Stimulated activated CD4-positive, alpha-beta T cell treated with anti-CD3 and anti-CD28 coated beads, Interleukin-2, amount 100 ng/mL, for 4 hours (primary cell): ENCODE results near the gene ADAMTS8.

Experiments
- DNase-seq: peaks from one replicate; pipeline ENCODE4 v3.0.0-alpha.2; 2020; ENCODE audit warnings: low read depth

Gene ADAMTS8

DNA sequence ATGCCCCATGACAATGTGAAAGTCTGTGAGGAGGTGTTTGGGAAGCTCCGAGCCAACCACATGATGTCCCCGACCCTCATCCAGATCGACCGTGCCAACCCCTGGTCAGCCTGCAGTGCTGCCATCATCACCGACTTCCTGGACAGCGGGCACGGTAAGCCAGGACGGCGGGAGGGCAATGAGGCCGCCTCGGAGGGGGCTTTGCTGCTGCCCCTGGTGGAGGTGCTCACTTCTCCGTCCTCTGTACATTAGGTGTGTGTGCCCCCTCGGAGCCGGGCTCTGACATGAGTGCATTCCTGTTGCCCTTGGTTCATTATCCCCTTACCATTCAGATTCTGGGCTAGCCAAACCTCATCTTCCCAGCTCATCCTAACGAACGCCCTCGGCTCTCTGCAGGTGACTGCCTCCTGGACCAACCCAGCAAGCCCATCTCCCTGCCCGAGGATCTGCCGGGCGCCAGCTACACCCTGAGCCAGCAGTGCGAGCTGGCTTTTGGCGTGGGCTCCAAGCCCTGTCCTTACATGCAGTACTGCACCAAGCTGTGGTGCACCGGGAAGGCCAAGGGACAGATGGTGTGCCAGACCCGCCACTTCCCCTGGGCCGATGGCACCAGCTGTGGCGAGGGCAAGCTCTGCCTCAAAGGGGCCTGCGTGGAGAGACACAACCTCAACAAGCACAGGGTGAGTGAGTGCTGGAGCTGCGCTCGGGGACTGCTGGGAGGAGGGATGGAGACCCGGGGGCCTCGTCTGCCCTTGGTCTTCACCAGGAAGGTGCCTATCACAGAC is 33.9 kb upstream of the ADAMTS8 start:
- DNase-seq = no peak

- no peak for DNase-seq
Measured at GRCh38 chr11:130459521-130459920, 31.1 kb upstream of the ADAMTS8 start.

DNA sequence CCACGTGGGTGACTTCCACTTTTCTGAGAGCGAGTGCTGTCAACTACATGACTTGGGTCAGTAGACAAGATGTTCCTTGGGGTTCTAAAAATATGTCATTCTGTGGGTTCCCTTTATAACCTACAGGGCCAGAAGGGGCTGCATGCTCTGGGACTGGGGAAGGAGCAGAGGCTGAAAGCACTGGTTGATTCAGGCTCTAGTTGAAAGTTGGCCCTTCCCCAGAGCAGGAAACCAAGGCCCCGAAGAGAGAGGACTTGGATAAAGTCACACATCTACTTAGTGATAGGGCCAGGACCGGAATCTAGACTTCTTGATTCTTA is 30.0 kb upstream of the ADAMTS8 start:
- no peak for DNase-seq

DNA sequence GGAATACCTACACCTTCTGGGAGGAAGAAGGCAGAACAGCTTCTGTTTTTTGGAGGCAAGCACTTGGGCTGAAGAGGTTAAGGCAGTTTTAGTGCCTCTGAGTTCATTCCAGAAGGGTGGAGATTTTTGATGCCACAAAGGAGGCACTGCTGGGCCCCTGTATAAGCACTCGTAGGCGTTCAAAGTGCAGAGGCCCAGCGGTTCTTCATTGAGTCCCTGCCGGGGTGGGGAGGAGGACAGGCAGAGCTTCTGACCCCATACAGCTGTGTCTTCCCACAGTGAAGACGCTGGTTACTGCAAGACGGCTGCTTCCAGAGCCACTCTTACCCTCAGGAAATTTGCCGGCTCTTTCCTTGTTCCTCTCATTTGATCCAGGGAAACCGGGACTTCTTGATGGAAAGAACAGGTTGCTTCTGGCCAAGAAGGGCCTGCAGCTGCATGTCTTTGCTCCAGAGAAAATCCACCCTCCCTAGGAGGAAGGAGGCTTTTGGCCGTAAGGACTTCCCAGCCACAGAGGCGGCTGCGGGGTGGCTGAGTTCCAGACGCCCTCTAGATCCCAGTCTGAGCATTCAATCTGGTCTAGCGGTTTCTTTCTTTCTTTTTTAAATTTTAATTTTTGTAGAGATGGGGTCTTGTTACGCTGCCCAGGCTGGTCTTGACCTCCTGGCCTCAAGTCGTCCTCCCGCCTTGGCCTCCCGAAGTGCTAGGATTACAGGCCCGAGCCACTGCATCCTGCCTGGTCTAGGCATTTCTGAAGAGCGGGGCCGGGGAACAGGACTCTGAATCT is 29.4 kb upstream of the ADAMTS8 start:
- DNase-seq = no peak

- DNase-seq = no peak
Measured at GRCh38 chr11:130456286-130456685, 27.9 kb upstream of the ADAMTS8 start.

DNA sequence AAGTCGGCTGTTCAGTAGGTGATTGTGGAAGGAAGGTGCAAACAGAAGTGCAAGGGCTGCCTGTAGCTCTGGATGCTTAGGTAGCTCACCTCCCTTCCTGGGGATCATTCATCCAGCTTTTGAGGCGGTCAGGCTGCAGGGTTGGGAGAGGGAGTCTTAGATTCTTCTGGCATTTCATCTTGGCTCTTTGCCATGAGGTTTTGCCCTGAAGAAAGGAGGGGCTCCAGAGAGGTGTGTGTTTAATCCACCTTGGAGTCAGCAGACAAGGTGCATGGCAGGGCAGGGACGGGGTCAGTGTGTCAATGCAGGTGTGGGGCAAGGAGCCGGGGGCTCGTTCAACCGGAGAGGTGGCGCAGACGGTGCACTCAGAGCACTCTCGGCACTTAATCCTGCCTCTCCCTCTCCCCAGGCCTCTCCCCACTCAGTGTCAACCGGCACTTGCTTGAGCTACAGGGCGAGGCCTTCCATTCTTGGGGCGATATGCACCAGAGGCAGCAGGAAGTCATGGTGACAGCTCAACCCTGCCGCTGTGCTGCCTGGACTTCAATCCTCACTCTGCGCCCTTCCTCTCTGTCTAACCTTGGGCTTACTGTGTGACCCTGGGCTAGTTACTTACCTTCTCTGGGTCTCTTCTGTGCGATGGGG is 27.2 kb upstream of the ADAMTS8 start:
- no peak for DNase-seq

- DNase-seq = no peak
Measured at GRCh38 chr11:130454491-130455252, 26.3 kb upstream of the ADAMTS8 start.

GRCh38 chr11:130452940-130453339 is 24.5 kb upstream of the ADAMTS8 start:
- DNase-seq = no peak

DNA sequence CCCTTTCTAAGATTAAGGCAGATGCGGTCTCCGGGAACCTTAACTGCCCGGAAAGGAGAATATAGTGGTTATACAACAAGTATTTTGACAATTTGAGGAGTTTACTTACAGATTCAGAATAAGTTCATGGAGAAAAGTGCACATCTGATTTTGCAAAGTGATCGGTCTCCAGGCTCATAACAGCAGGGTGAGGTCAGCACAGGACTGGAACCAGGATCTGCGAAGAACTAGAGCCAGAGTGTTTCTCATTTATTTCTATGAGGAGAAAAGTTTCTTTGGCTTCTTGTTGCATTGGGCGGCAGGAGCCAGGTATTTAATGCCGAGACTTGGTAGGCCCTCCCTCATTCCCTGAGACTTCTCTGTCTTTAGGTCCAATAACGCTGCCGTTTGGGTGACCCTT is 23.8 kb upstream of the ADAMTS8 start:
- no peak for DNase-seq

DNA sequence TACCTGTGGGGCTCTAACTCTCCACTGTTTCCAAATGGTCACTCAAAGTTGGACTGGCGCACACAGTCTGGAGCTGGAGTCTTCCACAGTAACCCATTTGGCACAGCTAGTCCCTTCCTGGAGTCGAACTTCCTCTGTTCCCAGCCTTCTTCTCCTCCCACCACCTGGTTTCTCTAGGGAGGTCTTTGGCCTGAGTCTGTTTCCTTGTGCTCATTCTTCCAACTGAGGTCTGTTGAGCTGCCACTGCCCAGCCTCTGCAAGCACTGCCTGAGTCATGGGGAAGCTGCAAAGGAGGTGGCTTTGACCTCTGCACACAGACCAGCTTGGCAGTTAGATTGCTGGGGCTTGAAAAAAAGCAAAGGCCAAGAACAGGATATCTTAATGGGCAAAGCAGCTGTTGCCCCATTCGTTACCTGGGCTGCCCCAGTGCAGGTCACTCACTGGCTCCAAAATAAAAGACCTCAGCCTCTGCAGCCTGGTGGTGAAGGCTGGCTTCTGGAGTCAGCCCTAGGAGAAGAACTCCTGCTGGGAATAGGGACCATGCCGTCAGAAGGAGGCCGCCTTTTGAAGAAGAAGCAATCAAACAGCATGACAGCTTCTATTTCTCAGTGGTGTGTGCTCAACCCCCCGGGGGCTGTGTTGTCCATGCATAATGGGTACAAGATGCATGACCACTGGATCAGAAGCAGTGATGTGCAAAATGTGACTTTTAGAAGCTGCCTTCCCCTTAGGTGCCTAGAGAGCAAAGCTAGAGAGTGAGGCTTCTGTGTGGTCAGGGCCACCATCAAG is 23.0 kb upstream of the ADAMTS8 start:
- DNase-seq = no peak

DNA sequence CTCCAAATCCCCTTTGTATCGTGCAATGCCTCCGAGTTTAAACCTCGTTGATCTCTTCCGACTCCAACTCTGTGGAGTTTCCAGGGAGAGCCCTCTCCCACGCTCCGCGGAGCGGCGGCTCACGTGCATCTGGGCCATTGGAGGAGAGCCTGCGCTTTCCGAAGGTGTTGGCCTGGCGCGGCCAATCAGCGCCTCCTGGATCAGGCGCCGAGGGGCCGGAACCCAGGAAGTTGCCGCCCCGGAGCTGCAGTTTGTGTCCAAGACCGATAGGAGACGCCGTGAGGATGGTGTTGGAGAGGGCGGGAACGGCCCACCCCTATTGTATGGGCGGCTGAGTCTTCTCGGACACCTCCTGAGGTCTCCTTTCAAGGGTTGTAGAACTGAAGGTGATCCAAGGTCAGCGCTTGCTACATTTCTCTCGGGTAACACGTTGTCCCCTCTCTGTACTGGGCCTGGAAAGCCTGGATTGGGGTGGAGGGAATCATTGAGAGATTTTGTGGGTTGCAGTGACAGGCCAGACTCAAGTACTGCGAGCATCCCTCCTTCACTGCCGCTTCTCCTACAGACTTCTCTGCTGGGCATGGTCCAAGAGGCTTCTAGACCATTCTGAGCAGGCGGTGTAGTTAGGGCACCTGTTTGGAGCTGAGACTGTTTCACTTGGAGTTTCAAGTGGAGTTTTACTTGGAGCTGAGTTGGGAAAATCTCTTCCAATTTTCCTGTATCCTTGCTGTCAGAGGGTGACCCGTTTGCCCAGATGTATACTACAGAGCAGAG is 21.8 kb upstream of the ADAMTS8 start:
- no peak for DNase-seq

GRCh38 chr11:130449310-130449990 is 21.0 kb upstream of the ADAMTS8 start:
- no peak for DNase-seq

- DNase-seq = no peak
Measured at GRCh38 chr11:130448416-130449309, 20.3 kb upstream of the ADAMTS8 start, which contains the start of gene ADAMTS15. ADAMTS15 (plus strand) TSS chr11:130448645; CDS start chr11:130448974, 329 bp downstream.

DNA sequence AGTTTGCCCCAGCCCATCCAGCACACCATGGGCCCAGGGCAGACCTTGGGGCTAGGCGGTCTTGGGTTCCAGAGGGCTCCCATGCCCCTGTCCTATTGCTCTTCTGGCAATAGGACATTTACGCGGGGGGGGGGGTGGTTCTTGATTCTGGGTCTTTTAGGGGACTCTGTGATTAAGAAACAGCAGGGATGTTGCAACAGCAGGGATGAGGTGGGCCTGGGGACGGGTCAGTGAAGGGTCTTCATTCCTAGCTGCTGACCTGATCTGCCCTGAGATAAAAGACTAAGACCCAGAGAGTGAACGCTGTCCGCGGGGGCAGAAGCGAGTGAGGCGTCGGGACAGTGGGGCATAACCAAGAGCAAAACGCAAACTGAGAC is 19.6 kb upstream of the ADAMTS8 start:
- no peak for DNase-seq

- DNase-seq = no peak
Measured at GRCh38 chr11:130445788-130446187, 17.4 kb upstream of the ADAMTS8 start.

DNA sequence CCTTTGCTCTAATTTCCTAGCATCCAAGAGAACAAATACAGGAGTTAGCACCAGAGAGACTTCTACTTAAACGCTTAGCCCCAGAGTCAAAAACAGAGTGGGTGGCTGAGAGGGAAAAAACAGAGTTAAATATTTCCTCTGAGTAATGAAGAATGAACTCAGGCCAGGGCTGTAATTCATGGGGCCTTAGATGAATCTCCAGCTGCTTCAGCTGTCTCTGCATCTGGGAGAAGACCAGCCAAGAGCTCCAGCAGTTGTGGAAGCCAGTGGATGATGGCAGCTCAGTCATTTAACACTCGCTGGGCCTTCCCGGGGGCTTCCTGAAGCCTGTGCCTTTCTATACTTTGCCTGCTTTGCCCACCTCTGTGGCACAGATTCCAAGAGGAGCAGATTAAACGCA is 14.3 kb upstream of the ADAMTS8 start:
- DNase-seq = no peak

DNA sequence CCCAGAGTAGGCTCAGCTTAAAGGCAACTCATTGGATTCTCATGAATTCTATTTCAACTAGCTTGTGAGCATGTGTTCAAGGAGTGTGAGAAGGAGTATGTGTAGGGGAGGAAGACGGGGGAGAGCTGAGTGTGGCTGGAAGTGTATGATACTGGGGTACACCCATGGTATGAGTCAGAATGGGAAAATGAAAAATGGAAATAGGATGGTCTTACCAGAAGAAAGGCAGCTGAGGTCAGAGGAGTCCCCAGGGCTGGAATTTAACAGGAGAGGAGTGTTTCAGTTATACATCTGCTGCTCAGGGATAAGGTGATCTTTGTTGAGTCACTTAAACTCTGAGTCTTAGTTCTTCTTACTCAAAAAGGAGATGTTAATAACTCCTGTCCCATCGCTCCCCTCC is 13.3 kb upstream of the ADAMTS8 start:
- DNase-seq = no peak

DNA sequence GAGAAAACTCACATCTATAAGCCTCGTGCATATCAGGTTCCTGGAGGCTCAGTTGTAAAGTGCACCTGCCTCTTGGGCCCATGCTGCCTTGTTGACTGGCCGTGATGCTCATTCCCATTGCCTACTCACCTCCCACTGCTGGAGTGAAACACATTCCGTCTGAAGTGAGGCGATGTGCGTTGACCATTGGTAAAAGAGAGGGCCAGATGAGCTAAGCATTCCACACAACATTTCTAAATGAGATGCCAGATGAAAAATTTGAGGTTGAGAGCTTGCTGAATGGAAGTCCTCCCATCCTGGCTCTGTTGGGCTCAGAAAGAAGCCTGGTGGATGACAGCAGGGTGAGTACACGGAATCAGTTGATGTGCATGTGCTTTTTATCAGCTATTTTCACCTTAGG is 11.5 kb upstream of the ADAMTS8 start:
- DNase-seq = no peak

GRCh38 chr11:130439160-130439519 is 10.7 kb upstream of the ADAMTS8 start:
- no peak for DNase-seq
